Tongue (tissue), 2 donors: ENCODE data around the gene EMC6. TPM values are rescaled to one million over a fixed set of nuclear protein-coding genes. Genes with fewer than 3 reads are reported as not detected.
A peak's percentile ranks its signal among the peaks of the same experiment; 100 is the strongest.
"Not testable (repeated sequence)": the region's sequence is repeated elsewhere in the genome, so short reads cannot be mapped to it uniquely, and the experiment has no call there.

Source experiments
- DNase-seq: peaks from one replicate; pipeline ENCODE4 v3.0.0-alpha.2; 2015
- total RNA-seq: library from RNA; depleted of rRNA; stranded (reverse); fragments of >200 nt; gene quantifications from one replicate; pipeline ENCODE4 v1.2.3, GENCODE V29; 2014

The EMC6 gene
- total RNA-seq, 1 donor from 2014 or later: 14.7 TPM

- DNase-seq: no peak
Observed at GRCh38 chr17:3681565-3681964, 13.0 kb downstream of the EMC6 start.

DNA sequence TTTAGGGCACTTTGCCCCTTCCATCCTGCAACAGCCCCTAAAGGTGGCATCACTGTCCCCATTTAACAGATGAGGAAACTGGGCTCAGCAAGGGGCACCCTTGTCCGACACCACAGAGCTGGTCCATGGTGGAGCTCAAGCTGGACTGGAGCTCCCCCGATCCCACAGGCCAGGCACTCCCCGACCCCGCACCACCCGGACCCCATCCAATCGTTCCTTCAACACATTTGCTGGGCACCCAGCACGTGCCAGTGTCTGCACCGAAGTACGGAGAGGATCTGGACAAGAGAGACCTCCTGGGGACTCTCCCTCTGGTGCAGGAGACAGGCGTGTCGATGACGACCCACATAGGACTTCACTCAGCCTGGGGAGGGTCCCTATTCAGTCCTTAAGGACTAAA, 13.4 kb downstream of the EMC6 start:
- no peak for DNase-seq

DNA sequence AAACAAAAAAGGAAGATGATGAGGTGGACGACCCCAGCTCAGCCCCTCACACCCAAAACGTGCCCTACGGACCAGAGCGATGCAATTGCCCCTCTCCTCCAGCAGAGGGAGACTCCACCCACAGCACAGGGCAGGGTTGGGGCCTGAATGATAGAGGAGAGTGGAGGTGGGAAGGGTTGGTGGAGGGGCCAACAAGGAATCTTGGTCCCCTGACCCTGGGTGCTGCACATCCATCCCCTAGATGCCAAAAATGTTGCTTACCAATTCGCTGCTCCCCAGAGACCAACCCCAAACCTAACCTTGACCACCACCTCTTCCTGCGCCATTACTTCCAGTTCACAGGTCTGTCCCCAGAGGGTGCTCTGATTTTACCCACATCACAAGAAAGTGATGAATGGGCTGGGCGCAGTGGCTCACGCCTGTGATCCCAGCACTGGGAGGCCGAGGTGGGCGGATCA, 14.5 kb downstream of the EMC6 start:
- no peak for DNase-seq

DNA sequence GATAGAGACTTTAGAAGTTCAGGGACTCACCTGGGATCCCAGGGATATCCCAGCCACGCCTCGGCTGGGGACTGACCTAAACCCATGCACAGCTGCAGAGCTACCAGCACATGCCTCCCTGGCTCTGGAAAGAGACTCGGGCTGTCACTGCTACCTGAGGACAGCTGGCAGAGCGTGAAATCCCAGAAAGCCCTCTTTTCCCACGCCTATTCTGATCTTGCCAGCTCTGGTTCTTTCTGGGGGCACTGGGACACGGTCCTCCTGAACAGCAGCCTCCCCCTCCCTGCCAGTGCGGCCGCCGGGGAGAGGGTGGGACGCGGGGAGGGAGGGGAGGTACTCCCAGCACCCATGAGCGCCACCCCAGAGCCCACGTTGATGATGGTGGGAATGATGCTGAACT, 16.6 kb downstream of the EMC6 start:
- no peak for DNase-seq

- no peak for DNase-seq
Observed at GRCh38 chr17:3688027-3688553, 19.5 kb downstream of the EMC6 start.

- no peak for DNase-seq
Observed at GRCh38 chr17:3688852-3689261, 20.2 kb downstream of the EMC6 start.

DNA sequence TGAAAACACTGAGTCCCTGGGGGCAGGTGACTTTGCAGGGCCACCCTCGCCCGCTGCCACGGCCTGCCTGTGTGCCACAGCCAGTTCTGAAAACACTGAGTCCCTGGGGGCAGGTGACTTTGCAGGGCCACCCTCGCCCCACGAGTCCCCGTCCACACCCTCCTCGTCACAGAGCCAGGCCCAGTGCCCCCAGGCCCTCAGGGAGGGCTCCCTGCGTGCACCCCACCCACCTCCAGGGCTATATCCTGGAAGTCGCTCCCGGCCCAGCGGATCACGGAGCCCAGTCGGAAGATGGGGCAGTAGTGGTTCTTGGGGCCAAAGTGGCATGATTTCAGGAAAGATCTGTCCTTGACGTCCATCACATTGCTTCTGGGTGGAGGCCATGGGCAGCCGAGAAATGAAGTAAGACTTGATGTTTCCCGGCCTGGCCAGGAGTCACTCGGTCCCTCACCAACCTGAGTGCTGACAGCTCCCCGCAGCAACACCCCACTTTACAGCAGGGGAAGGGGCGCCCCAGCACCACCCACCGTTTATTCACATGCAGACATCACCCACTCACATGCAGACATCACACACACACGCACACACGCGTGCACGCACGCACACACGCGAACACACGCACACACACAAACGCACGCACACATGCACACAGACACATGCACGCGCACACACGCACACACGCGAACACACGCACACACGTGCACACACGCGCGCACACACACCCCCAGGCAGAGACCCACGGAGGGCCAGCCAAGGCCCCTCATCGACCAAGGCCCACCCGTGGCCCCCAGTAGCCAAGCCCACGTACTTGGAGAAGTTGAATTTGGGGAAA, 20.9 kb downstream of the EMC6 start:
- DNase-seq: no peak

DNA sequence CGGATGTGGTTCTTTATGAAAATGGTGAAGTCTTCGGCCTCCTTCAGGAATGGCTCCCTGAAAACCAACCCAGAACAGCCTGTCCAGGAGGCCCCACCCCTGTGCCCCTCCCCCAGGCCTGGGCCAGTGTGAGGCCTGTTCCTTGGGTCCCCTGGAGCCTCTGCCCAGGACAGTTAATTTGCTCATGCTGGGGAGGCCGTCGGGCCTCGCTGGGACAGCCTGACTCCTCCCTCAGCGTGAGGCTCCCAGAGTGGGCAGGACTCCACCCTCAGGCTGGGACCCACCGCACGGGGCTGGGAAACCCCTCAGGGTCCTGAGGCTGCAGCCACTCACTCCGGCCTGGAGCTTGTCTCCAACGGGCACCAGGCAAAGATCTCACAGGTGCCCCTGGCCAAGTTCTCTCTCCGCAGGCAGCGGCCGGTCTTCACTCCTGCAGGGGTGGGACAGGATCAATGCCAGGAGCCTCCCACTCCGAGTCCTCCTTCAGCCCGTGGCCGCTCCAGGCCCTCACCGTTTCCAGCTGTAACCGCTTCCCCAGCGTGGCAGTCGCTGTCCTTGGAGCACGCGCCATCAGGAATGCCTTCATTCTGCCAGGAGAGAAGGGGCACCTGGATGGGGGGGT, 21.6 kb downstream of the EMC6 start:
- no peak for DNase-seq

GRCh38 chr17:3691617-3692067, 23.0 kb downstream of the EMC6 start:
- no peak for DNase-seq

DNA sequence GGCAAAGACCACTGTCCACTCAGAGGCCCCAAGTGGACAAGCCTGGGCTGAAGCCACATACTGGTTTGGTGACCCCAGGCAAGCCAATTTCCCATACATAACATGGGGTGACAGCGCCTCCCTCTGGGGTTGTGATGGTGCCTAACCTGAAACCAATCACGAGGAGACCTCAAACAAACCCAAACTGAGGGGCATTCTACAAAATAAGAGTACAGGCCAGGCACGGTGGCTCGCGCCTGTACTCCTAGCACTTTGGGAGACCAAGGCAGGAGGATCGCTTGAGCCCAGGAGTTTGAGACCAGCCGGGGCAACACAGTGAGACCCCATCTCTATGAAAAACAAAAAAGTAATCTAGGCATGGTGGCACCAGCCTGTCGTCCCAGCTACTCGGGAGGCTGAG, 23.7 kb downstream of the EMC6 start:
- DNase-seq: no peak

GRCh38 chr17:3693141-3693540, 24.5 kb downstream of the EMC6 start:
- no peak for DNase-seq

DNA sequence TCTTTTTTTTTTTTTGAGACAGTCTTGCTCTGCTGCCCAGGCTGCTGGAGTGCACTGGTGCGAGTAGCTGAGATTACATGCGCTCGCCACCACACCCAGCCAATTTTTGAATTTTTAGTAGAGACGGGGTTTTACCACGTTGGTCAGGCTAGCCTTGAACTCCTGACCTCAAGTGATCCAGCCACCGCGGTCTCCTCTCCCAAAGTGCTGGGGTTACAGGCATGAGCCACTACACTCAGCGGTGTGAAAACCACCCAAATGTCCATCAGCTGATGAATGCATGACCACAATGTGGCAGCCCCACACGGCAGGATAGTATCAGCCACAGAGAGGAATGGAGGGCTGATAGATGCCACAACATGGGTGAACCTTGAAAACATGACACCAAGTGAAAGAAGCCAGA, 25.2 kb downstream of the EMC6 start:
- DNase-seq: no peak

- DNase-seq: peak; percentile 83
Observed at GRCh38 chr17:3695129-3695722, 26.6 kb downstream of the EMC6 start.

DNA sequence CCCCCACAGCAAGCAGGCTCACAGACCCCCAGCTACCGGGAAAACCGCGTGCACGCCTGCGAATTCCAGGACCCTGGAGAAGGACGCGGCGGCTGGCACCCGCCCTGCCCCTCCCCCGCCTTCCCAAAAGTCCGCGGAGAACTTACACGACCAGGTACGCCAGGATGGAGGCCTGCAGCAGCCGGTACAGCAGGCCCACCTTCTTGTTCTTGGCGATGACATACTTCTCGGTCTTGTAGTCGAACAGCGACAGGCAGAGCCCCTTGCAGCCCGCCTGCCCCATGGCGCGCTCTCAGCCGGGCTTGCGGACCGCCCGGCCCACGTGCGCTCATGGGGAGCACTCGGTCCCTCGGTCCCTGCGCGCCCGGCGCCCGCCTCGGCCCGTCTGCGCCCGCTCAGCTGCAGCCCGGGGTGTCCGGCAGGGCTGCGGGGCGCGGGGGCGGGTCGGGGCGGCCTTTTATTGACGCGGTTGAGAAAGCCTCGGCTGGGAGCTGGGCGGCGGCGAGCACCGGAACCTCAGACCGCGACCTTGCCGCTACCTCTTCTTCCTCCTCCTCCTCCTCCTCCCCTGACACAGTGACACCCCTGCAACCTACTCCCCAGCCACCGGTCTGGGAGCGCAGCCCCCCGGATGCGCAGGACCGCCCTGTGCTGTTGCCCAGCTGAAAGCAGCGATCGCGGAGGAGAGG, 27.3 kb downstream of the EMC6 start, which contains the start of gene P2RX5:
Gene P2RX5, minus strand, starts transcription at position 433 of the 689 bp plus-strand sequence. Its CDS starts 150 bp downstream, at position 283.
- no peak for DNase-seq

- DNase-seq: peak; percentile 79
Observed at GRCh38 chr17:3697103-3697476, 28.5 kb downstream of the EMC6 start.

GRCh38 chr17:3698139-3698538, 29.5 kb downstream of the EMC6 start:
- no peak for DNase-seq

- DNase-seq: no peak
Observed at GRCh38 chr17:3699951-3700350, 31.3 kb downstream of the EMC6 start.

GRCh38 chr17:3702041-3702539, 33.5 kb downstream of the EMC6 start:
- DNase-seq: not testable (repeated sequence)

DNA sequence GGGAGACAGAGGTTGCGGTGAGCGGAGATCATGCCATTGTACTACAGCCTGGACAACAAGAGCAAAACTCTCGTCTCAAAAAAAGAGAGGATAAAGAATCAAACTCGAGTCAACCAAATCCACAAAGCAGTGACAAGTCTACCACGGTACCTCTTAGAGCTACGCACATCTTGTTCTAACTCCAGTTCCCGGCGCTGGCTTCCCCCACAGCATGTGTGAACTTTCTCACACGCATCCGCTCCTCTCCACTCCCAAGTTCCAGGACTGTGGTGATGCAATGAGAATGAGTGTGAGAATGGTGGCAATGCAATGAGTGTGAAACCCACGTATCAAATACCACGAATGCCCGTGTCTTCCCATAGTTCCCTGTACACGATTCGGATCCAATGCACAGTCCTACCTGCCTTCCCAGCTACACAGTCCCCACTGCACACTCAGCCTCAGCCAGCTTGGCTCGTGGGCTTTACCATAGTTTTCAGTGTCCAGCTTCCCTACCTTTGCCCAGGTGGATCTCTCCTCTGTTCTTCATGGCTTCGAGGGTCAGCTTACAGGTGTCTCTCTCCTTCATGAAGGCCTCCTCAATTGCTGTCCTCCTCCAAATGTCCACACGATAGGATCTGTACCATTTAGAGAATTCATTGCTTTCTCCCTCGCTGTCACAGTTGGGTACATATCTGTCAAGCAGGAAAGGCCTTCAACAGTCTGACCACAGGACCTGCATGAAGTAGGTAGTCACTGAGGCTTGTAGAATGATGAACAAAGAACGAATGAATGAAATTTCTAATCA, 36.5 kb downstream of the EMC6 start:
- no peak for DNase-seq

GRCh38 chr17:3705718-3705984, 37.0 kb downstream of the EMC6 start:
- DNase-seq: not testable (repeated sequence)

DNA sequence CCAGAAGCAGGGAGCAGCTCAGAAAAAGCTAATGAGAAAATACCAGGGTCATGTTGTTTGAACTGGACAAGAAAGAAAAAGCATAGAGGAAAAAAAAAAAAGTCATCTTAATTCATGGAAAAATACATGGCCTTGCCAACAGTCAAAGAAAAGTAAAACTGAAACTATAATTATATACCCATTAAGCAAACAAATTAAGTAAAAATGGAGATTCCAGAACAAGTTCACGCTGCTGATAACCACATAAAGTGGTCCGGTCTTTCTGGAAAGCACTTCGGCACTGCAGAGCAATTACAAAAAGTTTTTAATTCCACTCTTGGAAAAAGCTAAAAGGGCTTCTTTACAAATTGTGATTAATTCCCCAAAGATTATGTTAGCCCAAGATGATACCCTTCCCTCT, 39.8 kb downstream of the EMC6 start:
- DNase-seq: no peak

GRCh38 chr17:3710951-3711383, 42.4 kb downstream of the EMC6 start:
- no peak for DNase-seq
